HTR-8/SVneo (cell line): Measurements from ENCODE around the gene TBC1D3B.
"Not testable (repeated sequence)": the region's sequence is repeated elsewhere in the genome, so short reads cannot be mapped to it uniquely, and the experiment has no call there.

Experiments
- DNase-seq: peaks from one replicate; pipeline ENCODE4 v3.0.0; 2011; ENCODE audit warnings: low spot score, mixed read lengths; ENCODE audit not compliant: insufficient read length
- FAIRE-seq: peaks from 2 replicates; lab custom pipeline; 2011; peaks lifted over from hg19 to GRCh38; lab: Jason Lieb, UNC

The TBC1D3B gene

GRCh38 chr17:36203335-36203734 lies 26.9 kb upstream of the TBC1D3B start:
- DNase-seq (no peak), FAIRE-seq (no peak)

- not testable (repeated sequence) for FAIRE-seq, DNase-seq
Observed at GRCh38 chr17:36201506-36201905, 25.1 kb upstream of the TBC1D3B start.

- DNase-seq, FAIRE-seq: not testable (repeated sequence)
Observed at GRCh38 chr17:36201102-36201501, 24.7 kb upstream of the TBC1D3B start.

- DNase-seq (no peak), FAIRE-seq (no peak)
Observed at GRCh38 chr17:36198831-36199465, 22.5 kb upstream of the TBC1D3B start.

- DNase-seq (no peak), FAIRE-seq (no peak)
Observed at GRCh38 chr17:36197387-36197703, 20.9 kb upstream of the TBC1D3B start.

- FAIRE-seq: no peak
- DNase-seq: no peak
Observed at GRCh38 chr17:36196131-36196486, 19.7 kb upstream of the TBC1D3B start.

- FAIRE-seq (no peak), DNase-seq (no peak)
Observed at GRCh38 chr17:36195434-36196130, 19.1 kb upstream of the TBC1D3B start.

- FAIRE-seq, DNase-seq: not testable (repeated sequence)
Observed at GRCh38 chr17:36194832-36195433, 18.5 kb upstream of the TBC1D3B start.

- DNase-seq, FAIRE-seq: not testable (repeated sequence)
Observed at GRCh38 chr17:36194147-36194831, 17.9 kb upstream of the TBC1D3B start.

GRCh38 chr17:36193216-36193775 lies 16.9 kb upstream of the TBC1D3B start:
- DNase-seq (no peak), FAIRE-seq (no peak)

GRCh38 chr17:36190549-36191330 lies 14.3 kb upstream of the TBC1D3B start:
- not testable (repeated sequence) for DNase-seq, FAIRE-seq

- DNase-seq, FAIRE-seq: not testable (repeated sequence)
Observed at GRCh38 chr17:36189993-36190392, 13.6 kb upstream of the TBC1D3B start.

GRCh38 chr17:36188891-36189306 lies 12.5 kb upstream of the TBC1D3B start:
- no peak for DNase-seq
- FAIRE-seq: no peak

- not testable (repeated sequence) for DNase-seq, FAIRE-seq
Observed at GRCh38 chr17:36187943-36188665, 11.7 kb upstream of the TBC1D3B start.

GRCh38 chr17:36186810-36187763 lies 10.7 kb upstream of the TBC1D3B start:
- not testable (repeated sequence) for DNase-seq, FAIRE-seq

- no peak for DNase-seq
- FAIRE-seq: no peak
Observed at GRCh38 chr17:36185416-36185815, 9.0 kb upstream of the TBC1D3B start.

- no peak for FAIRE-seq
- no peak for DNase-seq
Observed at GRCh38 chr17:36184023-36184765, 7.8 kb upstream of the TBC1D3B start.
